Mucosa of stomach (tissue), 1 donor: Measurements from ENCODE around the gene ARSH.
"Not testable (repeated sequence)": the region's sequence is repeated elsewhere in the genome, so short reads cannot be mapped to it uniquely, and the experiment has no call there.

Experiments
- H3K27me3 ChIP-seq: one replicate; pipeline ENCODE4 v1.7.0; 2013; ENCODE audit warnings: mild to moderate bottlenecking, low read length; ENCODE audit not compliant: control insufficient read depth, insufficient read depth
- H3K36me3 ChIP-seq: one replicate; pipeline ENCODE4 v1.7.0; 2013; ENCODE audit warnings: low read length; ENCODE audit not compliant: control insufficient read depth, insufficient read depth
- H3K4me1 ChIP-seq: one replicate; pipeline ENCODE4 v1.7.0; 2013; ENCODE audit warnings: mild to moderate bottlenecking, low read length; ENCODE audit not compliant: control insufficient read depth, insufficient read depth
- H3K4me3 ChIP-seq: one replicate; pipeline ENCODE4 v1.7.0; 2013; ENCODE audit warnings: low read length
- H3K9ac ChIP-seq: one replicate; pipeline ENCODE4 v1.7.0; 2013; ENCODE audit warnings: mild to moderate bottlenecking, low read length, moderate library complexity
- H3K9me3 ChIP-seq: one replicate; pipeline ENCODE4 v1.7.0; 2013; ENCODE audit warnings: mild to moderate bottlenecking, low read length, moderate library complexity; ENCODE audit not compliant: control insufficient read depth
- donor health status: Pancreatic carcinoma.

The ARSH gene

DNA sequence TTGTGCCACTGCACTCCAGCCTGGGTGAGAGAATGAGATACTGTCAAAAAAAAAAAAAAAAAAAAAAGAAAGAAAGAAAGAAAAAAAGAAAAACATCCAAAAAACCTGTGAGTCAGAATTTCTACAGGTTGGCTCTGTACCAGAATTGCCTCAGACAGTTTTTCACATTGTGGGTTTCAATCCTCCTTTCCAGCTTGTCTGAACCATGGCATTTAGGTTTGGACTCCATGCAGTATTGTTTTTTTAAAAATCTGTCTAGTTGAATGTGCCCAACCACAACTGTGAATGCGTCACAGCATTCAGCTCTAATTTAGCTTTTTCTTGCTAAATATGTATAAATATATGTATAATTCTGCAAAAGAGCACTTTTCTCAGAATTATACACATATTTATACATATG is 31.4 kb upstream of the ARSH start:
- H3K4me3 ChIP-seq: no peak overlapping the region
- no peaks in the 10 kb centered on the region for H3K27me3 ChIP-seq
- no peaks in the 10 kb centered on the region for H3K9me3 ChIP-seq
- no peaks in the 10 kb centered on the region for H3K4me1 ChIP-seq
- no peaks in the 10 kb centered on the region for H3K36me3 ChIP-seq
- H3K9ac ChIP-seq: no peak overlapping the region

DNA sequence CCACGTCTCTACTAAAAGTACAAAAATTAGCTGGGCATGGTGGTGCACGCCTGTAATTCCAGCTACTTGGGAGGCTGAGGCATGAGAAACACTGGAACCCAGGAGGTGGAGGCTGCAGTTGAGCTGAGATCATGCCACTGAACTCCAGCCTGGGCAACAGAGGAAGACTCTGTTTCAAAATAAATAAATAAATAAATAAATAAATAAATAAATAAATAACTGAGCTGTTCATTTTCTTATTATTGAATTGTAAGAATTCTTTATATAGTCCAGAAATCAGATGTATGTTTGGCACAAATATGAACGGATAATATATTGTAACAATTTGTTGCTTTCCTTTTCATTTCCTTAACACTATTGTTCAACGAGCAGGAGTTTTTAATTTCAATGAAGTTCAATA is 27.7 kb upstream of the ARSH start:
- not testable (repeated sequence) for H3K4me1 ChIP-seq, H3K27me3 ChIP-seq, H3K9me3 ChIP-seq, H3K36me3 ChIP-seq, H3K9ac ChIP-seq, H3K4me3 ChIP-seq

DNA sequence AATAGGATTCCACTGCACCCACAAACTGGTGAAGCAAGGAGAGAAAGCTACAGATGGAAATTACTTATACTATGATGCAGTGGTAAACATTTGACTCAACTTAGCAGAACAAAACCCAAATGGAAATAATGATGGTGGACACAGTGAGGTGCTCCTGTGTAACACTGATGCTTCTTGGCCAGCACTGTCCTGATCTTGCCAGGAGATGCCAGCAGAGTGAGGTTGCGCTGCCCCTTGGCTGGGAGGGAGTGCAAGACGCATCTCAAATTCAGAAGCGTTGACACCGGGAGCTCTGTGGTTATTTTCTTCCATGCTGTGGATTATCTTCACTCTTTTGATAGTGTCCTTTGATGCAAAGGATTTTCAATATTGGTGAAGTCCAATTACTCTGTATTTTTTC is 22.0 kb upstream of the ARSH start:
- H3K36me3 ChIP-seq: no peaks in the 10 kb centered on the region
- H3K9me3 ChIP-seq: no peaks in the 10 kb centered on the region
- no peak overlapping the region for H3K9ac ChIP-seq
- no peaks in the 10 kb centered on the region for H3K4me1 ChIP-seq
- no peaks in the 10 kb centered on the region for H3K27me3 ChIP-seq
- no peak overlapping the region for H3K4me3 ChIP-seq

DNA sequence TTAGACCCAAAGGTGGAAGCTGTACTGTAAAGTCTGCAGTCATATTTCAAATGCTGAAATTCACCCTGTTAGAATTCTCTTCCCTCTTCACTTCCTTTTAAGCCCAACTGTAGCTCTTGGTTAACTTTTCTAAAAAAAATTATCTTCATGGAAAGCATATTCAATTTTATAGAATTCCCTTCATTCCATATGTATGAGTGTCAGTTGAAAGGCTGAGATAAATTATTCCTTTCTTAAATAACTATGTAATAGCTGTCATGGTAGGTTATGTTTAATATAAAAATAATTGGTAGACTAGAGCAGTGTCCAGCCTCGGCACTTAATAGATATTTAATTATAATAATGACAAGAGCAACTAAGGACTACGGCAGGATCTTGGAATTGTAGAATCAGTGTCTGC is 16.8 kb upstream of the ARSH start:
- no peaks in the 10 kb centered on the region for H3K27me3 ChIP-seq
- H3K9ac ChIP-seq: no peak overlapping the region
- no peaks in the 10 kb centered on the region for H3K9me3 ChIP-seq
- no peak overlapping the region for H3K4me3 ChIP-seq
- no peaks in the 10 kb centered on the region for H3K4me1 ChIP-seq
- H3K36me3 ChIP-seq: no peaks in the 10 kb centered on the region

DNA sequence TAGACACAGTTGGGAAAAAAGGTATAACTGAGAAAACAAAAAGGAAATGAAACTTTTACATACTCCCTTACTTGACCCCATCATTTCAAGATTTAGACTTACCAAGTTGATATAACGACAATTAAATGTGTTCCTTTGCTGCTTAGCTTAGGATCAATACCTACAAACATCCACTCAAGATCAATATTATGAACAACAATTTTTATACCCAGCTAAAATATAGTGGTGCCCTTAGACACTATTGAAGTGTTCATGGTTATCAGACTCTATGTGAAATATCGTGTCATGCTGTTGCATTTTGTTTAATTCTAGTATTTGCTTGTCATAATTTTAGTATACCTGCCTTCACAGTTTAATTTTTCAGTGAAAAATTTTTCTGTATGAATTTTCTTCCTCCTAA is 4.2 kb downstream of the ARSH start:
- H3K9me3 ChIP-seq: no peaks in the 10 kb centered on the region
- H3K9ac ChIP-seq: no peak overlapping the region
- H3K4me1 ChIP-seq: no peaks in the 10 kb centered on the region
- H3K4me3 ChIP-seq: no peak overlapping the region
- H3K36me3 ChIP-seq: no peaks in the 10 kb centered on the region
- no peaks in the 10 kb centered on the region for H3K27me3 ChIP-seq

DNA sequence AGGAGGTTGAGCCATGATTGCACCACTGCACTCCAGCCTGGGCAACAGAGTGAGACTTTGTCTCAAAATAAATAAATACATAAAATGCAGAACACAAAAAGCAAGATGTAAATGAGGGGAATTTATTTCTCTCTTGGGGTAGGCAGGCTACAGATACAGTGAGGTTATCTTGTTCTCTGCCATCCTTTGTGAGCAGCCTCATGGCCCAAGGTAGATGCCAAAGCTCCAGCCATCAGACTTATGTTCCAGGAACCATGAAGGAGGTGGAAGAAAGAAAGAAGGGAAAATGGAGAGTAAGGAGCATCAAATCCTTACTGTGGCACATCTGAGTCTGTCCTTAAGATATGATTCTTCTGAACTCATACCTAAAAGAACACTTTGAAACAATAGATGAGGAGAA is 11.1 kb downstream of the ARSH start:
- no peaks in the 10 kb centered on the region for H3K27me3 ChIP-seq
- H3K9me3 ChIP-seq: no peaks in the 10 kb centered on the region
- no peaks in the 10 kb centered on the region for H3K4me1 ChIP-seq
- H3K9ac ChIP-seq: no peak overlapping the region
- no peak overlapping the region for H3K4me3 ChIP-seq
- H3K36me3 ChIP-seq: no peaks in the 10 kb centered on the region

DNA sequence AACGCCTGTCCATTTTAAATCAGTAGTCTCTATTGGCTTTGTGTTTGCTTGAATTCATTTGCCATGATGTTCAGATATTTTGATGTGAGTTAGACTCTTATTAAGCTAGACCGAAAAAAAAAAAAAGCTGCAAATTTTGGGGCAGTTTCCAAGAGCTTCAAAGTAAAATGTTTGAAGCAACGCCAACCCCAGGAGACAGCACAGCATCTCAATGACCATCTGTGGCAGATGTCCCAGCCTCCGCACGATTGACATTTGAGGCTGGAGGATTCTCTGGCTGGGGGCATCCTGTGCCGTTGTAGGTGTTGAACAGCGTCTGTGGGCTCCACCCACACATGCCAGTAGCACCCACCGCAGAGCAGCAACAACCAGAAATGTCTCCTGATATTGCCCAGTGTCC is 17.8 kb downstream of the ARSH start:
- no peak overlapping the region for H3K9ac ChIP-seq
- H3K36me3 ChIP-seq: no peaks in the 10 kb centered on the region
- no peaks in the 10 kb centered on the region for H3K27me3 ChIP-seq
- H3K4me1 ChIP-seq: peaks cover 4% of the 10 kb centered on the region
- H3K4me3 ChIP-seq: no peak overlapping the region
- H3K9me3 ChIP-seq: no peaks in the 10 kb centered on the region

DNA sequence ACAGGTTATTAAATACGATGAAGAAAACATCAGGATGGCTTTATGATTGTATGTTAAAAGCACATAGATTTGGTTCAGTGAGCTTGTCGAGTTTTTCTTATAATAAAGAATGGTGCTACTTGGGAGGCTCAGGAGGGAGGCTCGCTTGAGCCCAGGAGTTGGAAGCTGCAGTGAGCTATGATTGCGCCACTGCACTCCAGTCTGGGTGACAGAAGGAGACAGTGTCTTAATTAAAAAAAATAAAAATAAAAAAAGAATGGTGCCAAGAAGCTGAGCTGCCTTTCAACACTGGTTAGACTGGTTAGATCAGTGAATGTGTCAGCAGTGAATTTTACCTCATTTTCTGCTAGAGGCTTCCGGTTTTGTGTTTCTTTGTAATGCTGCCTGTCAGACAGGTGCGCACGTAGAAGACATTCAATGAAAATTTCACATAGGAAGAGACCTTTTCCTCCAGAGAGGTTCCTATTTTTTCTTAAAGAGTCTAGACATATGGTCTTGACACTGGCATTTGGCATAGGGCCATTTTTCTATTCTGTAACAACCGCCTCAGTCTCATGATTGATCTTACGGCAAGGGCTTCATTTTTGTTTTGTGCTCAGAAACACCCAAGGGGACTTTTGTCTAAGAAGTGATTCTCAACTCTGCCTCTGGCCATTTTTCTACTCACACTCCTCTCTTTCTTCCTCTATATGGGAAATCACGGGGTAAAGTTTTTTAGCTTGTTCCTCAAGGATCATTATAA is 19.9 kb downstream of the ARSH start:
- H3K27me3 ChIP-seq: no peaks in the 10 kb centered on the region
- H3K4me1 ChIP-seq: peaks cover 4% of the 10 kb centered on the region
- no peak overlapping the region for H3K9ac ChIP-seq
- H3K9me3 ChIP-seq: no peaks in the 10 kb centered on the region
- H3K36me3 ChIP-seq: no peaks in the 10 kb centered on the region
- H3K4me3 ChIP-seq: no peak overlapping the region

DNA sequence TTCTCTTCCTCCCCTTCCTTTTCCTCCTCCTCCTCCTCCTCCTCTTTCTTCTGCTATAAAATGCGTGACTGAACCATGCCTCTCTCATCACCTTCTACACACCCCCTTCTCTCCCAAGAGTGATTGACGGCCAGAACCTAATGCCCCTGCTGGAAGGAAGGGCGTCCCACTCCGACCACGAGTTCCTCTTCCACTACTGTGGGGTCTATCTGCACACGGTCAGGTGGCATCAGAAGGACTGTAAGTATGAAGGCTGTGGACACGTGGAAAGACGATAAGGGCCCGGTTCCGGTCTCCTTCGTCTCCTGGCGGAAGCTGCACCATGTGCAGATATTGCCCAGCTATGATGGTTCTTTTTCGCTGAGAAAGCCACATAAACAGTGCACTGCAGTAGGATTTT is 22.8 kb downstream of the ARSH start:
- H3K36me3 ChIP-seq: no peaks in the 10 kb centered on the region
- H3K4me3 ChIP-seq: no peak overlapping the region
- no peaks in the 10 kb centered on the region for H3K9me3 ChIP-seq
- no peaks in the 10 kb centered on the region for H3K27me3 ChIP-seq
- H3K9ac ChIP-seq: no peak overlapping the region
- peaks cover 4% of the 10 kb centered on the region for H3K4me1 ChIP-seq

DNA sequence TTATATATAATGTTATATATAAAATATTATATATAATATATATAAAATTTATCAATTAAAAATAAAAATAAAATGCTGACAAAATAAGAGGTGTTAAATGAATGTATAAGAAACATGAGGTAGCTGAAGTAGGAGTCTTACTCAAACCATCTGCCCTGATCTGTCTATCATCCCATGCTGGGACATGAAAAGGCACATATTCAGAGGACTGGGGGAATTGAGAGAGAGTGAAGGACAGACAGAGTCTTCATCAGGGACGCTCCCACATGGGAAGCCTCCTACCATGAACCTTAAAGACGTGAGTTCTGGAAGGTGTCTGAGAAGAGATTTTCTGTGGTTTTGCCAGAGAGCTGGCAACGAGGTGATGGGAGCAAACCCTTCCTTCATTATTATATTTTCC is 30.9 kb downstream of the ARSH start:
- peaks cover 4% of the 10 kb centered on the region for H3K4me1 ChIP-seq
- no peak overlapping the region for H3K4me3 ChIP-seq
- no peaks in the 10 kb centered on the region for H3K36me3 ChIP-seq
- H3K27me3 ChIP-seq: no peaks in the 10 kb centered on the region
- no peaks in the 10 kb centered on the region for H3K9me3 ChIP-seq
- H3K9ac ChIP-seq: no peak overlapping the region

DNA sequence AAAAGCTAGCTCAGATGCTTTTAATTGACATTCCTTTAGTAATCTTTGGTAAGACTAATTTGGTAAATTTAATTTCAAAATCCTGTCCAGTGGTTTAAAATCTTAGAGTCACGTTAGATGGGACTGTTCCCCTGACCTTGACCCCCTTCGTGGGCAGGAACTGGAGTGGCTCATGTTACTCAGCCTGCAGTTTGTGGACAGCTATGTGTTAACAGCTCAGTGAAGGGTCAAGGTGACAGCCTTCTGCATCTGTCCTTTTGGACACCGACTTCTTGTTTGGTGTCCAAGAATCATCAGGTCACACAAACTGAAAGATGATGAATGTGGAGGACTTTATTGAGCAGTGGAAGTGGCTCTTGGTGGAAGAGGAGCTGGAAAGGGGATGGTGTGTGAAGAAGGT is 37.9 kb downstream of the ARSH start:
- Histone ChIP-seq H3K4me3 (no peak overlapping the region), H3K9ac (no peak overlapping the region), H3K27me3 (no peaks in the 10 kb centered on the region), H3K9me3 (no peaks in the 10 kb centered on the region), H3K4me1 (no peaks in the 10 kb centered on the region), H3K36me3 (no peaks in the 10 kb centered on the region)

DNA sequence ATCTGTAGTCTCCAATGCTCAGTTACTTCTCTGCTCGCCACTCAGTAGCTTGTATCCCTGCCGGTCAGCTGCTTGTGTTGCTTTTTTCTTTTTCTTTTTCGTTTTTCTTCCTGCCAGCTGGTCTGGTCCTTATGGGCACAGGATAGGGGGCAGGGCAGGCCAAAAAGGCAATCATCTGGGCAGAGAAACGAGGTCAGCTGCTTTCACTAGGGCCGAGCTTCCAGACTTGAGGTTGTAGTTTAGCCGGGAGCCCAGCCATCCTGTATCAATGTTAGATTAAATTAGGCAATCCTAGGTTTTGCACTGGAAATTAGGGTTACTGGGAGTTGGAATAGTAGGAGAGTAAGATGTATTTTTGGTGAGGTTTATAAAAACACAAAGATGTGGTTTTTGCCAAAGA is 38.3 kb downstream of the ARSH start:
- Histone ChIP-seq H3K9me3 (no peaks in the 10 kb centered on the region), H3K9ac (no peak overlapping the region), H3K4me3 (no peak overlapping the region), H3K27me3 (no peaks in the 10 kb centered on the region), H3K4me1 (no peaks in the 10 kb centered on the region), H3K36me3 (no peaks in the 10 kb centered on the region)
